ENCODE data around the gene PBX2. TPM values are rescaled to one million over a fixed set of nuclear protein-coding genes. Genes with fewer than 3 reads are reported as not detected.

Gene PBX2
- total RNA-seq, 1 donor from 2014 or later: 89.2 TPM

DNA sequence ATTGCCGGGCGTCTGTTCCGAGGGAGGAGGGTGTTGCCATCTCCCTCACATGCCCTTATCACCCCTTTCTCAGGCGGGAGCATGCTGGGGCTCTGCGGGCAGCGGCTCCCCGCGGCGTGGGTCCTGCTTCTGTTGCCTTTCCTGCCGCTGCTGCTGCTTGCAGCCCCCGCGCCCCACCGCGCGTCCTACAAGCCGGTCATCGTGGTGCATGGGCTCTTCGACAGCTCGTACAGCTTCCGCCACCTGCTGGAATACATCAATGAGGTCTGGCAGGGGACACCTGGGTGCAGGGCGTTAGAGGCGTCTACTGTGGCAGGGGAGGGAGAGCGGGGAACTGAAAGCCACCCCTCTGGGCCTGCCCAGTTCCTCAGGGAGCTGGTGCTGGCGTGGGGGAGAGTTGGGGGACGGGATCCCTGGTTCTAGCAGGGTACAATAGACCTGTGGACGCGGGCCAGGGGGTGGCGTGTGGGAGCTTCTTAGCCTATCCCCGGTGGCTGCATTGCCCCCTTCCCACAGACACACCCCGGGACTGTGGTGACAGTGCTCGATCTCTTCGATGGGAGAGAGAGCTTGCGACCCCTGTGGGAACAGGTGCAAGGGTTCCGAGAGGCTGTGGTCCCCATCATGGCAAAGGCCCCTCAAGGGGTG, 35.4 kb downstream of the PBX2 start:
- Histone ChIP-seq H3K9me3 (no peaks in the 10 kb centered on the region), H3K4me1 (peaks cover 27% of the 10 kb centered on the region), H3K36me3 (peaks cover 28% of the 10 kb centered on the region), H3K4me3 (peak overlapping the region; percentile 77), H3K27ac (peak overlapping the region; percentile 84), H3K27me3 (ENCODE audit: low read depth) (peaks cover 25% of the 10 kb centered on the region)
- ATAC-seq (peak; percentile 81 to 83), DNase-seq (peak; percentile 67)
- intact Hi-C loops (cut with DNase I): no loop called here
- TF ChIP-seq, protein P1, sequence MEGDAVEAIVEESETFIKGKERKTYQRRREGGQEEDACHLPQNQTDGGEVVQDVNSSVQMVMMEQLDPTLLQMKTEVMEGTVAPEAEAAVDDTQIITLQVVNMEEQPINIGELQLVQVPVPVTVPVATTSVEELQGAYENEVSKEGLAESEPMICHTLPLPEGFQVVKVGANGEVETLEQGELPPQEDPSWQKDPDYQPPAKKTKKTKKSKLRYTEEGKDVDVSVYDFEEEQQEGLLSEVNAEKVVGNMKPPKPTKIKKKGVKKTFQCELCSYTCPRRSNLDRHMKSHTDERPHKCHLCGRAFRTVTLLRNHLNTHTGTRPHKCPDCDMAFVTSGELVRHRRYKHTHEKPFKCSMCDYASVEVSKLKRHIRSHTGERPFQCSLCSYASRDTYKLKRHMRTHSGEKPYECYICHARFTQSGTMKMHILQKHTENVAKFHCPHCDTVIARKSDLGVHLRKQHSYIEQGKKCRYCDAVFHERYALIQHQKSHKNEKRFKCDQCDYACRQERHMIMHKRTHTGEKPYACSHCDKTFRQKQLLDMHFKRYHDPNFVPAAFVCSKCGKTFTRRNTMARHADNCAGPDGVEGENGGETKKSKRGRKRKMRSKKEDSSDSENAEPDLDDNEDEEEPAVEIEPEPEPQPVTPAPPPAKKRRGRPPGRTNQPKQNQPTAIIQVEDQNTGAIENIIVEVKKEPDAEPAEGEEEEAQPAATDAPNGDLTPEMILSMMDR (IDR thresholded peaks at IDR 0.05): peak; percentile 52

DNA sequence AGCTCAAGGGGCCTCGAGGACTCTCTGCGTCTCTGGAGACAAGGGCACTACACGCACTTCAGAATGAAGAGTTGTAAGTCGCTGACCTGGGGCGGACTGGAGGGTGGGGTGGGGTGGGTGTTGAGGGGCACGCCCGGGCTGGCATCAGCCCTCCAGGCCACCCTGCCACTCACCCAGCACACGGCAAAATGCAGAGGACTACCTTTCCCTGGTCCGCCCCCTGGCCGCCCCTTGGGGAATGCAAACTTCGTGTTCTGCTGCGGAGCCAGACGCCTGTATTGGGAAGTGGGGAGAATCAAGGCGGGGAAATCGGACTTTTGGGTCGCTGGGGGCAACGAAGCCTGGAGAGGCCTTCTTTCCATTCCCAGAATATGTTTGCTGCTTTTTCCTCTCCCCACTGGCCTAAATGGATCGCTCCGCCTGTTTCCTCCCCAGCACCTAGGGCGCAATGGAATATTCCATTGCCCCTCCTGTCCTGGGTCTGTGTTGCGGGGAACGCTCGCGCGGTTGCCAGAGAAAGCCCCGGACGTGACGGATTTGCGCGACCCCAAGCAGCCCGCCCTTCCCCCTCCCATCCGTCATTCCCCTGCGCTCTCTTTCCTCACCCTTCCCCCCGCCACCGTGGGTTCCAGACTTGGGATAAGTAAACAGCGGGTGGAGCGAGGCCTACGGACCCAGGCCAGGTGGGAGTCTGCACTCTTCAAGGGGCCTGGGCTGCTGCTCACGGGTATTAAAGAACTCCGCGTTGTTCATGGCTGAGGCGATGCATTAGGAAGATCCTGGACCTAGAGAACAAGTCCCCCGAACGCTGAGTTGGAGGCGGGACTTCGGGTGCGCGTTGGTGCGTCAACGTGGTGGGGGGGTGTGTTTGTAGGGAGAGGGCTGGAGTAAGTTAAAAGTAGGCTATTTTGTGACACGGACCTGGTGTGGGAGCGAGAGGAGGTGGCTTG, 36.2 kb downstream of the PBX2 start, which contains the start of gene PPT2:
Gene PPT2 (plus strand): TSS at position 578 of the 950 bp plus-strand sequence. CDS start 454 bp downstream, outside the sequence.
- Histone ChIP-seq H3K27ac (peak within 1 kb of the TSS; percentile 84), H3K9me3 (no peaks in the 10 kb centered on the region), H3K4me3 (peak within 1 kb of the TSS; percentile 77), H3K27me3 (ENCODE audit: low read depth) (peaks cover 33% of the 10 kb centered on the region), H3K36me3 (peaks cover 27% of the 10 kb centered on the region), H3K4me1 (peaks cover 27% of the 10 kb centered on the region)
- TF ChIP-seq, protein P1 (IDR thresholded peaks at IDR 0.05): peak; percentile 21
- DNase-seq: peak; percentile 81
- peak; percentile 72 to 79 for ATAC-seq
- intact Hi-C loops (cut with DNase I): no loop called here

DNA sequence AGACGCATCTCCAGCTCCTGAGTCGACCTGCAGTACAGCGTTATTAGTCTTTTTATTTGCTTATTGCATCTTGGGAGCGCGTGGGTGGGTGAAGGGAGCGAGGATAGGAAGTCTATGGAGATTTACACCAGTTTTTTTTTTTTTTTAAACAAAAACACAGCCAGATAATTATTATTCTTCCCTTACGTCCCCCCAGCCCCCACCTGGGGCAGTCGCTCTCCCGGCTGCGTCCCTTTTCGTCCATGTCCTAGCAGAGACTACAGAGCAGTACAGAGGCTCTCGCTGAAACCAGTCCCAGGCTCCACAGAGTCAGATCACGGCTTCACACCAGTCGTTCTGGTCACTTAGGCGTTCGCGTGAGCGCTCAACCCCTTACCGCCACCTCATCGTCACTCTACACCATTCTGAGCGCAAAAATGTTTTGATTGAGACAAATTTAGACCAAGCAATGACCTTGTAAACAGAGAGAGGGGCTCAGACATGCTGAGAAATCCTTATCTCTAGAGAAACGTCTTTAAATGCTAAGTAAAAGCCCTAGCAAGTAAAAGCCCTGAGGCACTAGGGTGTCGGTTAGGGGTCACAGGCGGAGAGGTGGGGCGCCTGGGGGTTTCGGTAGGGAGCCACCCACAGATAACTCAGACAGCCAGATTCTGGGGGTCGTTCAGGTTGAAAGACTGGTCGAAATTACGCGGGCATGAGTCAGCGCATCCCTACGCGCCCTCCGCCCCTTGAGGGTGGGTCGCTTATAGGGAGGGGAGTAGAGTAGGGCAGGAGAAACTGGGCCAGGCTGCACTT, 37.0 kb downstream of the PBX2 start:
- H3K36me3 ChIP-seq: peaks cover 18% of the 10 kb centered on the region
- no peaks in the 10 kb centered on the region for H3K9me3 ChIP-seq
- intact Hi-C loops (cut with DNase I): no loop called here
- H3K27me3 ChIP-seq (ENCODE audit: low read depth): peaks cover 39% of the 10 kb centered on the region
- H3K4me1 ChIP-seq: peaks cover 27% of the 10 kb centered on the region
- TF ChIP-seq, protein P1 (IDR thresholded peaks at IDR 0.05): no peak
- peak overlapping the region; percentile 77 for H3K4me3 ChIP-seq
- DNase-seq (peak; percentile 68), ATAC-seq (no peak)
- H3K27ac ChIP-seq: peak overlapping the region; percentile 84

DNA sequence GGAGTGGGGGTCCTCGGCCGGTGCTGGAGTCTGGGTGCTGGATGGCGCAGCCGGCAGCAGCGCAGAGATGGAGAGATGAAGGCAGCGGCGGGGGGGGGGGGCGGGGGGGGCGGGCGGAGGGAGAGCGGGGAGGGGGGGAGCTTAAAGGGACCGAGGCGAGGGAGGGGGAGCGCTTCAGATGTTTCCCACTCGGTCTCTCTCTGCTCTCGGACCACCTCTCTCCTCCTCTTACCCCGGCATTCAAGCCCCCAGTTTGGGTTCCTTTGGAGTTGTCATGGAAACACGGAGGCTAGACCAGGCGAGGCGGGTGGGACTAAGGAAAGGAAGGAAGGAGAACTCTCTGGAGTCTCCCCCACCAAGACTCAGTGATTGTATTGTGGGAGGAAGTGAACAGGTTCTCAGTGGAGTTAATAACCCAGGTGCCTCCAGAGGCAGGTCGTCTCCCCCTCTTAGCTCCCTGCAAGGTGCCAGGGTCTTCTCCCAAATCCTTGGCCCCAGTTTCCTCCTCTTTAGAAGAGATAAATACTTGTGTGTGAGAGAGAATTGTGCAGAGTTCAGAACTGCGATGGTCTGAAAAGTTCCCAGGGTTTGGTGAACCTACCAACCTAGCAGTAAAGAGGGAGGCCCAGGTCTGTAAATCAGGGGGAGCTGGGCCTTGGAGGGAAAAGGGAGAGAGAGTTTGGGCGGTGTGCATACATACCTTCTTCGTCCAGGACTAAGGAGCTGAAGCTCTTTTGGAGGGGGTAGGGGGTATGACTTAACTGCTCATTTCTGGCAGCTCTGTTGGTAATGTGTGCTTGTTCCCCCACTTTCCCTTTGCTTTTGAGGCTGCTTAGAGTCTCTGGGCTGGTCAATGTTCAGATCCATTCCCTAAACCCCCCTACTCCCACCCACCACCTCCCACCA, 37.9 kb downstream of the PBX2 start, which contains the start of gene PRRT1:
Gene PRRT1 (minus strand): TSS at position 77 of the 906 bp plus-strand sequence. CDS start 112 bp downstream, outside the sequence.
- H3K27ac ChIP-seq: peak within 1 kb of the TSS; percentile 21
- no peak for DNase-seq
- TF ChIP-seq, protein P1 (IDR thresholded peaks at IDR 0.05): no peak
- no peaks in the 10 kb centered on the region for H3K9me3 ChIP-seq
- peaks cover 27% of the 10 kb centered on the region for H3K4me1 ChIP-seq
- peaks cover 47% of the 10 kb centered on the region for H3K27me3 ChIP-seq (ENCODE audit: low read depth)
- no peak for ATAC-seq
- peak within 1 kb of the TSS; percentile 77 for H3K4me3 ChIP-seq
- intact Hi-C loops (cut with DNase I): no loop called here
- peaks cover 11% of the 10 kb centered on the region for H3K36me3 ChIP-seq
